GM12873 (cell line): ENCODE data around the gene IP6K1.

Source experiments
- CTCF ChIP-seq: IDR thresholded peaks from 2 replicates; pipeline ENCODE4 v1.5.1; 2012; ENCODE audit warnings: low read depth, mild to moderate bottlenecking, moderate library complexity, low read length, control low read depth; ENCODE audit not compliant: insufficient read depth; ENCODE audit errors: missing control alignments

The IP6K1 gene

GRCh38 chr3:49681543-49681942, 104.8 kb downstream of the IP6K1 start:
- no peak for TF ChIP-seq CTCF

- TF ChIP-seq CTCF = no peak
Measured at GRCh38 chr3:49681232-49681522, 105.2 kb downstream of the IP6K1 start.

- TF ChIP-seq CTCF = no peak
Measured at GRCh38 chr3:49680493-49681231, 105.7 kb downstream of the IP6K1 start.

GRCh38 chr3:49675912-49676311, 110.4 kb downstream of the IP6K1 start:
- no peak for TF ChIP-seq CTCF

- TF ChIP-seq CTCF = peak; percentile 2
Measured at GRCh38 chr3:49674497-49674983, 111.8 kb downstream of the IP6K1 start.
